ENCODE measurements around the gene PUS10. TPM values are rescaled to one million over a fixed set of nuclear protein-coding genes. Genes with fewer than 3 reads are reported as not detected.

The PUS10 gene
- total RNA-seq, 4 donors from 2014 or later = 1.0 to 5.0 (median 3.5) TPM

- no peak overlapping the region for H3K27ac ChIP-seq
Measured at GRCh38 chr2:60957224-60957623, 60.8 kb downstream of the PUS10 start.

GRCh38 chr2:60954139-60954538, 63.9 kb downstream of the PUS10 start:
- TF ChIP-seq POLR2A (IDR thresholded peaks at IDR 0.05) = no peak
- no peak for TF ChIP-seq CTCF (IDR thresholded peaks at IDR 0.05 in 4 of 5, conservative IDR thresholded peaks at IDR 0.05 in 1 of 5)
- in situ Hi-C loops (cut with MboI; ENCODE audit: low sequenced_read_pairs in 4 of 4) = no loop called here

More at GRCh38 chr2:60957224-60957623, 60.8 kb downstream of the PUS10 start:
- Histone ChIP-seq H3K9me3 (no peaks in the 10 kb centered on the region), H3K4me1 (no peaks in the 10 kb centered on the region), H3K36me3 (peaks cover 0 to 26% of the 10 kb centered on the region in 2 donors), H3K4me3 (no peak overlapping the region), H3K27me3 (no peaks in the 10 kb centered on the region)
- DNase-seq (no peak), ATAC-seq (no peak)
- no peak for TF ChIP-seq CTCF (IDR thresholded peaks at IDR 0.05 in 4 of 5, conservative IDR thresholded peaks at IDR 0.05 in 1 of 5)
- TF ChIP-seq POLR2A (IDR thresholded peaks at IDR 0.05) = no peak
- intact Hi-C loops (cut with DNase I; ENCODE audit: low total_unique reads) = no loop called here
- in situ Hi-C loops (cut with MboI; ENCODE audit: low sequenced_read_pairs in 4 of 4) = no loop called here

GRCh38 chr2:60948926-60949579, 69.0 kb downstream of the PUS10 start:
- H3K4me3 ChIP-seq = no peak overlapping the region
- ATAC-seq = no peak
- no peaks in the 10 kb centered on the region for H3K9me3 ChIP-seq
- H3K36me3 ChIP-seq = peaks cover 0 to 34% of the 10 kb centered on the region in 2 donors
- TF ChIP-seq POLR2A (IDR thresholded peaks at IDR 0.05) = no peak
- TF ChIP-seq CTCF (IDR thresholded peaks at IDR 0.05 in 4 of 5, conservative IDR thresholded peaks at IDR 0.05 in 1 of 5) = no peak
- H3K4me1 ChIP-seq = no peaks in the 10 kb centered on the region
- no peaks in the 10 kb centered on the region for H3K27me3 ChIP-seq
- no peak for DNase-seq
- no peak overlapping the region for H3K27ac ChIP-seq
- in situ Hi-C loops (cut with MboI; ENCODE audit: low sequenced_read_pairs in 4 of 4) (no loop called here), intact Hi-C loops (cut with DNase I; ENCODE audit: low total_unique reads) (no loop called here)

More at GRCh38 chr2:60954139-60954538, 63.9 kb downstream of the PUS10 start:
- Histone ChIP-seq H3K9me3 (no peaks in the 10 kb centered on the region), H3K27ac (no peak overlapping the region), H3K4me1 (no peaks in the 10 kb centered on the region), H3K27me3 (no peaks in the 10 kb centered on the region), H3K4me3 (no peak overlapping the region), H3K36me3 (peaks cover 0 to 27% of the 10 kb centered on the region in 2 donors)
- DNase-seq = no peak
- ATAC-seq = no peak
- intact Hi-C loops (cut with DNase I; ENCODE audit: low total_unique reads) = no loop called here

GRCh38 chr2:60948161-60948560, 69.9 kb downstream of the PUS10 start:
- no peak for TF ChIP-seq POLR2A (IDR thresholded peaks at IDR 0.05)
- no peaks in the 10 kb centered on the region for H3K4me1 ChIP-seq
- no peak overlapping the region for H3K27ac ChIP-seq
- H3K27me3 ChIP-seq = no peaks in the 10 kb centered on the region
- no peak overlapping the region for H3K4me3 ChIP-seq
- no peaks in the 10 kb centered on the region for H3K9me3 ChIP-seq
- no peak for DNase-seq
- intact Hi-C loops (cut with DNase I; ENCODE audit: low total_unique reads) (no loop called here), in situ Hi-C loops (cut with MboI; ENCODE audit: low sequenced_read_pairs in 4 of 4) (no loop called here)
- ATAC-seq = no peak
- H3K36me3 ChIP-seq = peaks cover 0 to 26% of the 10 kb centered on the region in 2 donors

DNA sequence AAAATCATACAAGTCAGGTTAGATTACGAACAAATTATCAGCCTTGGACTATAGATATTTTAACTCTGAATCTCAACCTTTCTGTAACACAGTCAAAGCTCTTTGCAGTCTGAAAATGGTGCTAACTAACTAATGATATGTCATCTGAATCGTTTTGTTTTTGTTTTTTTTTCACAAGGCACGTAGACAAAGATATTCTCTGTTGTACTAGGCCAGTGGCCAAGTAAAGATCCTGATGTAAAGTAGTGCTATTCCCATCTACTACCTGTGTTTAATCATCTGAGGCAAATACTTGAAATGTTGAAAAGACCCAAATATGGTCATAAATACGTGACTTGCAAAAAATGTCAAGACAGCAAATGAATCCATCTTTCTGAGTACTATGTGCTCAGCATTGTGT, 71.0 kb downstream of the PUS10 start:
- H3K36me3 ChIP-seq = peaks cover 0 to 22% of the 10 kb centered on the region in 2 donors
- intact Hi-C loops (cut with DNase I; ENCODE audit: low total_unique reads) (no loop called here), in situ Hi-C loops (cut with MboI; ENCODE audit: low sequenced_read_pairs in 4 of 4) (no loop called here)
- no peaks in the 10 kb centered on the region for H3K4me1 ChIP-seq
- H3K27me3 ChIP-seq = no peaks in the 10 kb centered on the region
- ATAC-seq = no peak
- TF ChIP-seq POLR2A (IDR thresholded peaks at IDR 0.05) (no peak), CTCF (IDR thresholded peaks at IDR 0.05 in 4 of 5, conservative IDR thresholded peaks at IDR 0.05 in 1 of 5) (no peak)
- DNase-seq = no peak
- no peak overlapping the region for H3K4me3 ChIP-seq
- no peaks in the 10 kb centered on the region for H3K9me3 ChIP-seq
- no peak overlapping the region for H3K27ac ChIP-seq
